ENCODE measurements around the gene PCDHB11.
"Not testable (repeated sequence)": the region's sequence is repeated elsewhere in the genome, so short reads cannot be mapped to it uniquely, and the experiment has no call there.

GRCh38 chr5:141201126-141201525, 1.7 kb downstream of the PCDHB11 start:
- not testable (repeated sequence) for TF ChIP-seq CTCF, POLR2A (IDR thresholded peaks at IDR 0.05)

All from lower leg skin (tissue), 3 donors.